ENCODE results near the gene SLC52A1.

SLC52A1 gene

DNA sequence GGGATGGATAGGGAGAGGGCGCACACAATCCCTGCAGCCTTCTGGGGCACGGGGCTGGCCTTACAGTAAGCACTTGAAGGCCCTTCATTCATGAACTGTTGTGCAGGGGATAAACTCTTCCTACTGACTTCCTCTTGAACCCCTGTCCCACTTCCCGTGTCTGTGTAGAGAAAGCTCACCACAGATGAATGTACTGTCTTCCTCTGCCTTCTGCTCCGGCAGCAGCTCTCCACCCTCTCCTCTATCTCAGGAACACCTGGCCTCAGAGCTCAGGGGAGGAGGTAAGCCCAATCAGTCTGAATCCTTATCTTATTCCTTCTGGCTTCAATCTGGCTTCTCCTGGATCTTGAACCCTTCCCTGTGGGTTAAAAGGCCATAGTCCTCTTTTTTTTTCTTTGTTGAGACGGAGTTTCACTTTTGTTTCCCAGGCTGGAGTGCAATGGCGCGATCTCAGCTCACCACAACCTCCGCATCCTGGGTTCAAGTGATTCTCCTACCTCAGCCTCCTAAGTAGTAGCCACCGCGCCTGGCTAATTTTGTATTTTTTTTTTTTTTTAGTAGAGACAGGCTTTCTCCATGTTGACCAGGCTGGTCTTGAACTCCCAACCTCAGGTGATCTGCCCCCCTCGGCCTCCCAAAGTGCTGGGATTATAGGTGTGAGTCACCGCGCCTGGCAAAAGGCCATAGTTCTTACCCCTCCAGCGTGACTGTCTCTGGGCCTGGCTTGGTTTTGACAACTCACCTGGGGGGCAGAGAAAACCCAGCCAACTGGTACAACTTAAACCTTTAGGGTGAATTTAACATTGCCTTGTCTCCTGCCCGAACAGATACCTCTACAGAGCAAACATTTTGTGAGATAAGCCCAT lies 7.2 kb upstream of the SLC52A1 start:
- Histone ChIP-seq H3K27ac (ENCODE audit: poor library complexity, severe bottlenecking) (no peak overlapping the region), H3K4me1 (ENCODE audit: insufficient read depth, poor library complexity, severe bottlenecking) (no peaks in the 10 kb centered on the region), H3K9me3 (ENCODE audit: severe bottlenecking) (no peaks in the 10 kb centered on the region), H3K27me3 (ENCODE audit: insufficient read depth, poor library complexity, severe bottlenecking) (no peaks in the 10 kb centered on the region), H3K4me3 (ENCODE audit: severe bottlenecking) (no peak overlapping the region), H3K36me3 (ENCODE audit: low read depth) (no peaks in the 10 kb centered on the region)
- no peak for ATAC-seq (ENCODE audit: low read depth)
- no peak for DNase-seq (ENCODE audit: low spot score)
- no peak for TF ChIP-seq CTCF (IDR thresholded peaks at IDR 0.05; ENCODE audit: poor library complexity, severe bottlenecking)

GRCh38 chr17:5034651-5035050 lies 575 bp downstream of the SLC52A1 start:
- Histone ChIP-seq H3K27ac (ENCODE audit: poor library complexity, severe bottlenecking) (no peak overlapping the region), H3K4me3 (ENCODE audit: severe bottlenecking) (no peak overlapping the region), H3K36me3 (ENCODE audit: low read depth) (no peaks in the 10 kb centered on the region), H3K27me3 (ENCODE audit: insufficient read depth, poor library complexity, severe bottlenecking) (no peaks in the 10 kb centered on the region), H3K4me1 (ENCODE audit: insufficient read depth, poor library complexity, severe bottlenecking) (no peaks in the 10 kb centered on the region), H3K9me3 (ENCODE audit: severe bottlenecking) (no peaks in the 10 kb centered on the region)
- ATAC-seq (ENCODE audit: low read depth) (no peak), DNase-seq (ENCODE audit: low spot score) (no peak)
- TF ChIP-seq CTCF (IDR thresholded peaks at IDR 0.05; ENCODE audit: poor library complexity, severe bottlenecking), result no peak

GRCh38 chr17:5034063-5034462 lies 1.2 kb downstream of the SLC52A1 start:
- ATAC-seq (ENCODE audit: low read depth) (no peak), DNase-seq (ENCODE audit: low spot score) (no peak)
- Histone ChIP-seq H3K4me1 (ENCODE audit: insufficient read depth, poor library complexity, severe bottlenecking) (no peaks in the 10 kb centered on the region), H3K27me3 (ENCODE audit: insufficient read depth, poor library complexity, severe bottlenecking) (no peaks in the 10 kb centered on the region), H3K36me3 (ENCODE audit: low read depth) (no peaks in the 10 kb centered on the region), H3K9me3 (ENCODE audit: severe bottlenecking) (no peaks in the 10 kb centered on the region), H3K27ac (ENCODE audit: poor library complexity, severe bottlenecking) (no peak overlapping the region), H3K4me3 (ENCODE audit: severe bottlenecking) (no peak overlapping the region)
- no peak for TF ChIP-seq CTCF (IDR thresholded peaks at IDR 0.05; ENCODE audit: poor library complexity, severe bottlenecking)

GRCh38 chr17:5033352-5034015 lies 1.7 kb downstream of the SLC52A1 start:
- H3K4me3 ChIP-seq (ENCODE audit: severe bottlenecking), result no peak overlapping the region
- ATAC-seq (ENCODE audit: low read depth) (no peak), DNase-seq (ENCODE audit: low spot score) (no peak)
- no peaks in the 10 kb centered on the region for H3K36me3 ChIP-seq (ENCODE audit: low read depth)
- H3K27ac ChIP-seq (ENCODE audit: poor library complexity, severe bottlenecking), result no peak overlapping the region
- no peaks in the 10 kb centered on the region for H3K4me1 ChIP-seq (ENCODE audit: insufficient read depth, poor library complexity, severe bottlenecking)
- TF ChIP-seq CTCF (IDR thresholded peaks at IDR 0.05; ENCODE audit: poor library complexity, severe bottlenecking), result no peak
- H3K9me3 ChIP-seq (ENCODE audit: severe bottlenecking), result no peaks in the 10 kb centered on the region
- H3K27me3 ChIP-seq (ENCODE audit: insufficient read depth, poor library complexity, severe bottlenecking), result no peaks in the 10 kb centered on the region

- DNase-seq (ENCODE audit: low spot score), result no peak
- no peak for ATAC-seq (ENCODE audit: low read depth)
- H3K4me1 ChIP-seq (ENCODE audit: insufficient read depth, poor library complexity, severe bottlenecking), result no peaks in the 10 kb centered on the region
- H3K27ac ChIP-seq (ENCODE audit: poor library complexity, severe bottlenecking), result no peak overlapping the region
- no peaks in the 10 kb centered on the region for H3K27me3 ChIP-seq (ENCODE audit: insufficient read depth, poor library complexity, severe bottlenecking)
- no peaks in the 10 kb centered on the region for H3K9me3 ChIP-seq (ENCODE audit: severe bottlenecking)
- no peak overlapping the region for H3K4me3 ChIP-seq (ENCODE audit: severe bottlenecking)
- TF ChIP-seq CTCF (IDR thresholded peaks at IDR 0.05; ENCODE audit: poor library complexity, severe bottlenecking), result no peak
- no peaks in the 10 kb centered on the region for H3K36me3 ChIP-seq (ENCODE audit: low read depth)
These were observed 2.4 kb downstream of the SLC52A1 start for GRCh38 chr17:5032865-5033264.

Data from RWPE2 (cell line).